ENCODE measurements around the gene UBTD1. TPM values are rescaled to one million over a fixed set of nuclear protein-coding genes. Genes with fewer than 3 reads are reported as not detected.

Gene UBTD1
- total RNA-seq, 1 experiment from 2014 or later, result 9.3 TPM

- intact Hi-C loops (cut with micrococcal nuclease; ENCODE audit: unreplicated experiment), result no loop called here
- H3K36me3 Mint-ChIP-seq (ENCODE audit: insufficient read depth, unreplicated experiment), result peaks cover 5% of the 10 kb centered on the region
- peak; percentile 41 for DNase-seq
- H3K9me3 Mint-ChIP-seq (ENCODE audit: low read depth, unreplicated experiment), result no peaks in the 10 kb centered on the region
- CTCF ChIA-PET, result interaction anchor here (0.6 to 1.2 kb wide), 2 partner anchors 19 to 93 kb away, joined by 3 to 5 read pairs; partner anchors contain the start of gene UBTD1
- no TSS peak for BruUV-seq (replicated peaks)
- no peak overlapping the region for H3K27ac Mint-ChIP-seq (ENCODE audit: unreplicated experiment)
- no peak for TF ChIP-seq CTCF (IDR thresholded peaks at IDR 0.05; ENCODE audit: unreplicated experiment)
- no peak overlapping the region for H3K4me3 Mint-ChIP-seq (ENCODE audit: low read depth, unreplicated experiment)
- H3K4me1 Mint-ChIP-seq (ENCODE audit: low read depth, unreplicated experiment), result peaks cover 34% of the 10 kb centered on the region
- no peaks in the 10 kb centered on the region for H3K27me3 Mint-ChIP-seq (ENCODE audit: unreplicated experiment)
These were observed 19.7 kb downstream of the UBTD1 start for GRCh38 chr10:97518301-97519043.

- H3K27ac Mint-ChIP-seq (ENCODE audit: unreplicated experiment), result no peak overlapping the region
- TF ChIP-seq CTCF (IDR thresholded peaks at IDR 0.05; ENCODE audit: unreplicated experiment), result no peak
- CTCF ChIA-PET, result no interaction called here
These were observed 20.6 kb downstream of the UBTD1 start for GRCh38 chr10:97519342-97519741.

GRCh38 chr10:97520520-97520919 is 21.8 kb downstream of the UBTD1 start:
- peaks cover 5% of the 10 kb centered on the region for H3K36me3 Mint-ChIP-seq (ENCODE audit: insufficient read depth, unreplicated experiment)
- no TSS peak for BruUV-seq (replicated peaks)
- H3K27ac Mint-ChIP-seq (ENCODE audit: unreplicated experiment), result no peak overlapping the region
- no peak for TF ChIP-seq CTCF (IDR thresholded peaks at IDR 0.05; ENCODE audit: unreplicated experiment)
- no peaks in the 10 kb centered on the region for H3K27me3 Mint-ChIP-seq (ENCODE audit: unreplicated experiment)
- no peak overlapping the region for H3K4me3 Mint-ChIP-seq (ENCODE audit: low read depth, unreplicated experiment)
- CTCF ChIA-PET, result no interaction called here
- no peak for DNase-seq
- H3K4me1 Mint-ChIP-seq (ENCODE audit: low read depth, unreplicated experiment), result peaks cover 25% of the 10 kb centered on the region
- intact Hi-C loops (cut with micrococcal nuclease; ENCODE audit: unreplicated experiment), result no loop called here
- no peaks in the 10 kb centered on the region for H3K9me3 Mint-ChIP-seq (ENCODE audit: low read depth, unreplicated experiment)

More at GRCh38 chr10:97519342-97519741, 20.6 kb downstream of the UBTD1 start:
- Mint-ChIP-seq H3K9me3 (ENCODE audit: low read depth, unreplicated experiment) (no peaks in the 10 kb centered on the region), H3K36me3 (ENCODE audit: insufficient read depth, unreplicated experiment) (peaks cover 5% of the 10 kb centered on the region), H3K27me3 (ENCODE audit: unreplicated experiment) (no peaks in the 10 kb centered on the region), H3K4me3 (ENCODE audit: low read depth, unreplicated experiment) (no peak overlapping the region), H3K4me1 (ENCODE audit: low read depth, unreplicated experiment) (peaks cover 34% of the 10 kb centered on the region)
- intact Hi-C loops (cut with micrococcal nuclease; ENCODE audit: unreplicated experiment), result no loop called here
- BruUV-seq (replicated peaks), result no TSS peak
- no peak for DNase-seq

- no TSS peak for BruUV-seq (replicated peaks)
- TF ChIP-seq CTCF (IDR thresholded peaks at IDR 0.05; ENCODE audit: unreplicated experiment), result no peak
- no peak overlapping the region for H3K4me3 Mint-ChIP-seq (ENCODE audit: low read depth, unreplicated experiment)
- peaks cover 5% of the 10 kb centered on the region for H3K36me3 Mint-ChIP-seq (ENCODE audit: insufficient read depth, unreplicated experiment)
- CTCF ChIA-PET, result no interaction called here
- peaks cover 21% of the 10 kb centered on the region for H3K4me1 Mint-ChIP-seq (ENCODE audit: low read depth, unreplicated experiment)
- H3K27ac Mint-ChIP-seq (ENCODE audit: unreplicated experiment), result no peak overlapping the region
- no peak for DNase-seq
- no peaks in the 10 kb centered on the region for H3K9me3 Mint-ChIP-seq (ENCODE audit: low read depth, unreplicated experiment)
- no peaks in the 10 kb centered on the region for H3K27me3 Mint-ChIP-seq (ENCODE audit: unreplicated experiment)
- intact Hi-C loops (cut with micrococcal nuclease; ENCODE audit: unreplicated experiment), result no loop called here
These were observed 22.4 kb downstream of the UBTD1 start for GRCh38 chr10:97520978-97521761.
